H9 (cell line): ENCODE measurements around the gene ZNF750. TPM values are rescaled to one million over a fixed set of nuclear protein-coding genes. Genes with fewer than 3 reads are reported as not detected.

Experiments
- DNase-seq: peaks from one replicate; pipeline ENCODE4 v3.0.0-alpha.2; 2017
- H2AFZ ChIP-seq: one replicate; pipeline ENCODE4 v1.6.1; 2013; ENCODE audit warnings: mild to moderate bottlenecking, low read length, control low read depth, moderate library complexity
- H2AK5ac ChIP-seq: 2 replicates; pipeline ENCODE4 v1.6.1; 2013; ENCODE audit warnings: low read length, control low read depth, mixed read lengths; ENCODE audit not compliant: insufficient read length
- H2BK120ac ChIP-seq: one replicate; pipeline ENCODE4 v1.6.1; 2013; ENCODE audit warnings: low read depth, mild to moderate bottlenecking, low read length, control low read depth, inconsistent platforms; ENCODE audit not compliant: poor library complexity, severe bottlenecking
- H2BK12ac ChIP-seq: 2 replicates; pipeline ENCODE4 v1.6.1; 2013; ENCODE audit warnings: low read length, control low read depth, mixed read lengths, low read depth; ENCODE audit not compliant: insufficient read length
- H2BK15ac ChIP-seq: 2 replicates; pipeline ENCODE4 v1.6.1; 2013; ENCODE audit warnings: low read depth, low read length, control low read depth
- H2BK20ac ChIP-seq: one replicate; pipeline ENCODE4 v1.6.1; 2013; ENCODE audit warnings: low read depth, mild to moderate bottlenecking, low read length, control low read depth, inconsistent platforms; ENCODE audit not compliant: poor library complexity, severe bottlenecking
- H2BK5ac ChIP-seq: 2 replicates; pipeline ENCODE4 v1.6.1; 2013; ENCODE audit warnings: low read length, control low read depth, mixed read lengths; ENCODE audit not compliant: insufficient read length
- H3K14ac ChIP-seq: 2 replicates; pipeline ENCODE4 v1.6.1; 2013; ENCODE audit warnings: low read length, control low read depth; ENCODE audit not compliant: insufficient read depth
- H3K18ac ChIP-seq: 2 replicates; pipeline ENCODE4 v1.6.1; 2013; ENCODE audit warnings: low read depth, mild to moderate bottlenecking, mixed read lengths, low read length, control low read depth; ENCODE audit not compliant: insufficient read length
- H3K23ac ChIP-seq: 2 replicates; pipeline ENCODE4 v1.6.1; 2013; ENCODE audit warnings: low read length, control low read depth, mixed read lengths, low read depth; ENCODE audit not compliant: insufficient read length
- H3K23me2 ChIP-seq: 2 replicates; pipeline ENCODE4 v1.6.1; 2013; ENCODE audit warnings: low read depth, mild to moderate bottlenecking, mixed read lengths, low read length, control low read depth; ENCODE audit not compliant: insufficient read length, poor library complexity, severe bottlenecking
- H3K27ac ChIP-seq: 2 replicates; pipeline ENCODE4 v1.5.1; 2013; ENCODE audit warnings: low read length, control low read depth, mixed read lengths, low read depth; ENCODE audit not compliant: insufficient read length
- H3K27me3 ChIP-seq: 2 replicates; pipeline ENCODE4 v1.6.1; 2013; ENCODE audit warnings: low read length, control low read depth, inconsistent platforms; ENCODE audit not compliant: insufficient read depth
- H3K4ac ChIP-seq: 2 replicates; pipeline ENCODE4 v1.6.1; 2013; ENCODE audit warnings: low read depth, mild to moderate bottlenecking, control low read depth, inconsistent platforms, low read length, moderate library complexity
- H3K4me1 ChIP-seq: 2 replicates; pipeline ENCODE4 v1.6.1; 2013; ENCODE audit warnings: low read length, control low read depth, inconsistent platforms; ENCODE audit not compliant: insufficient read depth
- H3K4me2 ChIP-seq: 2 replicates; pipeline ENCODE4 v1.6.1; 2013; ENCODE audit warnings: low read length, control low read depth, mixed read lengths; ENCODE audit not compliant: insufficient read length, insufficient read depth
- H3K56ac ChIP-seq: 2 replicates; pipeline ENCODE4 v1.6.1; 2013; ENCODE audit warnings: low read depth, mild to moderate bottlenecking, mixed read lengths, low read length, control low read depth; ENCODE audit not compliant: insufficient read length
- H3K79me1 ChIP-seq: 2 replicates; pipeline ENCODE4 v1.6.1; 2013; ENCODE audit warnings: low read depth, mild to moderate bottlenecking, moderate library complexity, low read length, control low read depth, inconsistent platforms; ENCODE audit not compliant: insufficient read depth, poor library complexity, severe bottlenecking
- H3K79me2 ChIP-seq: 2 replicates; pipeline ENCODE4 v1.6.1; 2013; ENCODE audit warnings: low read length, control low read depth, inconsistent platforms; ENCODE audit not compliant: insufficient read depth
- H3K9ac ChIP-seq: 2 replicates; pipeline ENCODE4 v1.6.1; 2013; ENCODE audit warnings: low read length, control low read depth, mixed read lengths; ENCODE audit not compliant: insufficient read length; ENCODE audit errors: extremely low read depth
- H3K9me3 ChIP-seq: one replicate; pipeline ENCODE4 v1.6.1; 2013; ENCODE audit warnings: low read depth, low read length, inconsistent platforms; ENCODE audit not compliant: control insufficient read depth
- H3T11ph ChIP-seq: one replicate; pipeline ENCODE4 v1.6.1; 2013; ENCODE audit warnings: mild to moderate bottlenecking, low read length, control low read depth, inconsistent platforms
- H4K20me1 ChIP-seq: one replicate; pipeline ENCODE4 v1.6.1; 2013; ENCODE audit not compliant: control insufficient read depth, insufficient read length, insufficient read depth
- H4K5ac ChIP-seq: 2 replicates; pipeline ENCODE4 v1.6.1; 2013; ENCODE audit warnings: low read depth, mild to moderate bottlenecking, mixed read lengths, low read length, control low read depth; ENCODE audit not compliant: insufficient read length
- H4K8ac ChIP-seq: replicated peaks from 2 replicates; pipeline ENCODE4 v1.6.1; 2013; ENCODE audit warnings: low read length, control low read depth, mixed read lengths, low read depth; ENCODE audit not compliant: insufficient read length
- H4K91ac ChIP-seq: 2 replicates; pipeline ENCODE4 v1.6.1; 2013; ENCODE audit warnings: low read depth, mild to moderate bottlenecking, moderate library complexity, mixed read lengths, low read length, control low read depth; ENCODE audit not compliant: insufficient read length
- H3K27ac Mint-ChIP-seq, 3 experiments: 2 replicates in 2 of 3; 3 replicates in 1 of 3; pipeline ENCODE4 v1.8.0; 2020 to 2021; ENCODE audit warnings: mixed read lengths in 3 of 3, mild to moderate bottlenecking in 1 of 3, moderate library complexity in 1 of 3
- H3K27me3 Mint-ChIP-seq: 2 replicates; pipeline ENCODE4 v1.8.0; 2021; ENCODE audit warnings: low read depth, mild to moderate bottlenecking, moderate library complexity, mixed read lengths
- H3K36me3 Mint-ChIP-seq, 3 experiments: 2 replicates in 2 of 3; 3 replicates in 1 of 3; pipeline ENCODE4 v1.8.0; 2020 to 2021; ENCODE audit warnings: low read depth in 3 of 3, mixed read lengths in 3 of 3; ENCODE audit not compliant: insufficient read depth in 1 of 3
- H3K4me1 Mint-ChIP-seq, 2 experiments: 2 replicates each; pipeline ENCODE4 v1.8.0; 2020; ENCODE audit warnings: mixed read lengths in 2 of 2
- H3K4me3 Mint-ChIP-seq, 2 experiments: 2 replicates in 1 of 2; 3 replicates in 1 of 2; pipeline ENCODE4 v1.8.0; 2020 to 2021; ENCODE audit warnings: mild to moderate bottlenecking in 2 of 2, mixed read lengths in 2 of 2, moderate library complexity in 1 of 2
- H3K9me3 Mint-ChIP-seq, 2 experiments: 2 replicates in 1 of 2; 3 replicates in 1 of 2; pipeline ENCODE4 v1.8.0; 2020; ENCODE audit warnings: mild to moderate bottlenecking in 2 of 2, mixed read lengths in 2 of 2, moderate library complexity in 1 of 2
- CTCF ChIP-seq: fragments of 200-600 bp; sonication (generic); conservative IDR thresholded peaks from 3 replicates; pipeline ENCODE4 v1.8.0; 2021; ENCODE audit warnings: antibody characterized with exemption, mild to moderate bottlenecking
- WGBS: extraction: QIAGEN DNeasy Blood & Tissue Kit; methylation state at CpG from one replicate; pipeline ENCODE4 v1.1.7; 2013; ENCODE audit warnings: missing lambda C conversion rate, low lambda C conversion rate, mixed read lengths; ENCODE audit not compliant: insufficient read length; ENCODE audit errors: extremely low coverage; 5-methylcytosine and 5-hydroxymethylcytosine counted together
- total RNA-seq: library from RNA; stranded (reverse); gene quantifications from 2 replicates; pipeline ENCODE4 v1.2.1, GENCODE V29; 2021

ZNF750 gene
- total RNA-seq, 1 experiment from 2014 or later, result not detected

GRCh38 chr17:82848022-82848592 is 8.3 kb upstream of the ZNF750 start:
- H3K23ac ChIP-seq, result no peak overlapping the region
- no peak overlapping the region for H3K14ac ChIP-seq
- no peak overlapping the region for H4K8ac ChIP-seq
- no peak overlapping the region for H3K27ac ChIP-seq
- Mint-ChIP-seq H3K36me3 (peaks cover 8 to 34% (median 32%) of the 10 kb centered on the region in 3 experiments), H3K27ac (peak overlapping the region in 1 of 3 experiments; percentile 53; a peak in 2 of 7 replicates), H3K27me3 (no peaks in the 10 kb centered on the region), H3K4me1 (peaks cover 4 to 6% of the 10 kb centered on the region in 2 experiments; a peak in 3 of 4 replicates), H3K4me3 (no peak overlapping the region), H3K9me3 (peaks cover 0 to 3% of the 10 kb centered on the region in 2 experiments; a peak in 2 of 5 replicates)
- no peaks in the 10 kb centered on the region for H3K23me2 ChIP-seq
- no peak overlapping the region for H4K91ac ChIP-seq
- no peak overlapping the region for H3K56ac ChIP-seq
- no peak overlapping the region for H2BK12ac ChIP-seq
- no peak overlapping the region for H3K9ac ChIP-seq
- WGBS, result no CpG with 5 or more reads among the region's 23 CpGs
- H3K79me1 ChIP-seq, result no peaks in the 10 kb centered on the region
- no peak overlapping the region for H2BK5ac ChIP-seq
- H3K4me1 ChIP-seq, result no peaks in the 10 kb centered on the region
- DNase-seq, result no peak
- H4K5ac ChIP-seq, result no peak overlapping the region
- H3K4ac ChIP-seq, result no peak overlapping the region
- no peaks in the 10 kb centered on the region for H3K27me3 ChIP-seq
- peak overlapping the region; percentile 24; the same call in 1 of the 2 replicates for H2BK15ac ChIP-seq
- no peaks in the 10 kb centered on the region for H3K79me2 ChIP-seq
- no peaks in the 10 kb centered on the region for H4K20me1 ChIP-seq
- no peak overlapping the region for H3T11ph ChIP-seq
- H3K18ac ChIP-seq, result no peak overlapping the region
- H3K4me2 ChIP-seq, result no peak overlapping the region
- H2BK20ac ChIP-seq, result no peak overlapping the region
- no peak overlapping the region for H2AK5ac ChIP-seq
- H3K9me3 ChIP-seq, result no peaks in the 10 kb centered on the region
- TF ChIP-seq CTCF, result no peak
- no peak overlapping the region for H2AFZ ChIP-seq
- H2BK120ac ChIP-seq, result no peak overlapping the region
